GM23248 (cell line): ENCODE measurements around the gene USP46. TPM values are rescaled to one million over a fixed set of nuclear protein-coding genes. Genes with fewer than 3 reads are reported as not detected.

Experiments
- DNase-seq: peaks from one replicate; pipeline ENCODE4 v3.0.0-alpha.2; 2015
- H2AFZ ChIP-seq: fragments of 200-600 bp; sonication (generic); 2 replicates; pipeline ENCODE4 v1.6.1; 2016; ENCODE audit warnings: antibody characterized with exemption
- H3F3A ChIP-seq: fragments of 200-600 bp; sonication (generic); 2 replicates; pipeline ENCODE4 v1.6.1; 2016; ENCODE audit warnings: mild to moderate bottlenecking, antibody characterized with exemption, mixed run types; ENCODE audit not compliant: insufficient read depth
- H3K27ac ChIP-seq: fragments of 200-600 bp; sonication (generic); 2 replicates; pipeline ENCODE4 v1.5.1; 2016; ENCODE audit warnings: mild to moderate bottlenecking
- H3K27me3 ChIP-seq: fragments of 200-600 bp; sonication (generic); replicated peaks from 2 replicates; pipeline ENCODE4 v1.6.1; 2016; ENCODE audit warnings: mild to moderate bottlenecking; ENCODE audit not compliant: insufficient read depth
- H3K36me3 ChIP-seq: fragments of 200-600 bp; sonication (generic); 2 replicates; pipeline ENCODE4 v1.6.1; 2016; ENCODE audit warnings: low read depth, mild to moderate bottlenecking
- H3K4me1 ChIP-seq: fragments of 200-600 bp; sonication (generic); 2 replicates; pipeline ENCODE4 v1.6.1; 2016; ENCODE audit warnings: mild to moderate bottlenecking; ENCODE audit not compliant: insufficient read depth
- H3K4me2 ChIP-seq: fragments of 200-600 bp; sonication (generic); one replicate; pipeline ENCODE4 v1.6.1; 2016; ENCODE audit warnings: mild to moderate bottlenecking; ENCODE audit not compliant: unreplicated experiment
- H3K4me3 ChIP-seq: fragments of 200-600 bp; sonication (generic); 2 replicates; pipeline ENCODE4 v1.5.1; 2016; ENCODE audit warnings: mild to moderate bottlenecking
- H3K79me2 ChIP-seq: fragments of 200-600 bp; sonication (generic); 2 replicates; pipeline ENCODE4 v1.6.1; 2016; ENCODE audit warnings: mild to moderate bottlenecking; ENCODE audit not compliant: insufficient read depth
- H3K9ac ChIP-seq: fragments of 200-600 bp; sonication (generic); 2 replicates; pipeline ENCODE4 v1.6.1; 2016; ENCODE audit warnings: mild to moderate bottlenecking
- H3K9me2 ChIP-seq: fragments of 200-600 bp; sonication (generic); 2 replicates; pipeline ENCODE4 v1.6.1; 2016; ENCODE audit warnings: mixed run types, mild to moderate bottlenecking, moderate library complexity; ENCODE audit not compliant: insufficient read depth
- H3K9me3 ChIP-seq: fragments of 200-600 bp; sonication (generic); one replicate; pipeline ENCODE4 v1.6.1; 2017; ENCODE audit warnings: low read depth
- H4K20me1 ChIP-seq: fragments of 200-600 bp; sonication (generic); 2 replicates; pipeline ENCODE4 v1.6.0; 2016; ENCODE audit not compliant: insufficient read depth
- EZH2 ChIP-seq: fragments of 200-600 bp; sonication (generic); IDR thresholded peaks from 2 replicates; pipeline ENCODE4 v1.6.1; 2018; ENCODE audit warnings: antibody characterized with exemption, mild to moderate bottlenecking; ENCODE audit not compliant: insufficient read depth, poor library complexity, severe bottlenecking
- EZH2phosphoT487 ChIP-seq: fragments of 200-600 bp; sonication (generic); IDR thresholded peaks from 2 replicates; pipeline ENCODE4 v1.6.1; 2018; ENCODE audit warnings: antibody characterized with exemption, moderate library complexity, mild to moderate bottlenecking, low read depth; ENCODE audit not compliant: insufficient read depth
- WGBS, 2 experiments: methylation state at CpG; one replicate each; pipeline ENCODE4 v1.1.6; 2015 to 2017; ENCODE audit warnings: low lambda C conversion rate in 2 of 2, low coverage in 1 of 2; ENCODE audit errors: missing lambda C conversion rate in 2 of 2; 5-methylcytosine and 5-hydroxymethylcytosine counted together
- in situ Hi-C: fragments of 300-500 bp; cut with MboI; formaldehyde crosslinking; loops from 2 replicates; pipeline ENCODE4 v1.15.0; 2020
- polyA plus RNA-seq: library from polyadenylated mRNA; unstranded; fragments of >200 nt; fragmentation: Nextera tagmentation; extraction: Ambion mirVana; gene quantifications from 2 replicates; pipeline ENCODE4 v1.2.1, GENCODE V29; 2016
- total RNA-seq: library from RNA; depleted of rRNA; stranded (reverse); fragments of >200 nt; shearing (Covaris generic); gene quantifications from 2 replicates; pipeline ENCODE4 v1.2.3, GENCODE V29; 2014

Gene USP46
- total and polyA plus RNA-seq, 2 experiments from 2014 or later, result 9.4 to 11.3 TPM

GRCh38 chr4:52659722-52660261 lies 691 bp upstream of the USP46 start:
- no peak for TF ChIP-seq EZH2
- no peak for TF ChIP-seq EZH2phosphoT487
- no peaks in the 10 kb centered on the region for H3K36me3 ChIP-seq
- peak overlapping the region; percentile 67 for H3K27ac ChIP-seq
- peak overlapping the region; percentile 95 for H2AFZ ChIP-seq
- no peaks in the 10 kb centered on the region for H4K20me1 ChIP-seq
- no peaks in the 10 kb centered on the region for H3K9me3 ChIP-seq
- peak overlapping the region; percentile 75 for H3K4me2 ChIP-seq
- peak overlapping the region; percentile 92 for H3K9ac ChIP-seq
- peaks cover 16% of the 10 kb centered on the region for H3K79me2 ChIP-seq
- peak overlapping the region; percentile 84 for H3K4me3 ChIP-seq
- 1 to 2% methylated on average over 26 to 44 of the region's 45 CpGs for WGBS, 2 experiments
- peak; percentile 64 for DNase-seq
- H3K9me2 ChIP-seq, result no peaks in the 10 kb centered on the region
- H3F3A ChIP-seq, result no peaks in the 10 kb centered on the region
- H3K27me3 ChIP-seq, result no peaks in the 10 kb centered on the region
- peaks cover 6% of the 10 kb centered on the region; the same call in 1 of the 2 replicates for H3K4me1 ChIP-seq
- in situ Hi-C loops, result no loop called here

- peak; percentile 35 for DNase-seq
- WGBS, 2 experiments, result 2 to 3% methylated on average over 3 to 33 of the region's 33 CpGs
- TF ChIP-seq EZH2phosphoT487 (no peak), EZH2 (no peak)
- H3K79me2 ChIP-seq, result peaks cover 28% of the 10 kb centered on the region
- peak overlapping the region; percentile 92 for H3K9ac ChIP-seq
- H2AFZ ChIP-seq, result peak overlapping the region; percentile 83
- H3K4me1 ChIP-seq, result peaks cover 6% of the 10 kb centered on the region; the same call in 1 of the 2 replicates
- H3F3A ChIP-seq, result no peaks in the 10 kb centered on the region
- H3K36me3 ChIP-seq, result no peaks in the 10 kb centered on the region
- H3K4me2 ChIP-seq, result peak overlapping the region; percentile 70
- in situ Hi-C loops, result no loop called here
- no peaks in the 10 kb centered on the region for H4K20me1 ChIP-seq
- peak overlapping the region; percentile 84 for H3K4me3 ChIP-seq
- H3K27ac ChIP-seq, result peak overlapping the region; percentile 28; the same call in 1 of the 2 replicates
- H3K9me2 ChIP-seq, result no peaks in the 10 kb centered on the region
- H3K9me3 ChIP-seq, result no peaks in the 10 kb centered on the region
- no peaks in the 10 kb centered on the region for H3K27me3 ChIP-seq
Measured at GRCh38 chr4:52658641-52659000, 480 bp downstream of the USP46 start.

GRCh38 chr4:52657618-52658501 lies 1.2 kb downstream of the USP46 start:
- 30 to 39% methylated on average over 15 to 17 of the region's 18 CpGs for WGBS, 2 experiments
- Histone ChIP-seq H2AFZ (peak overlapping the region; percentile 83), H3K27me3 (no peaks in the 10 kb centered on the region), H3K9me2 (no peaks in the 10 kb centered on the region), H3K4me1 (peaks cover 6% of the 10 kb centered on the region; the same call in 1 of the 2 replicates), H3K36me3 (no peaks in the 10 kb centered on the region), H3K4me3 (peak overlapping the region; percentile 84), H3K27ac (no peak overlapping the region), H3K9ac (peak overlapping the region; percentile 92), H3K79me2 (peaks cover 35% of the 10 kb centered on the region), H3K9me3 (no peaks in the 10 kb centered on the region), H3F3A (no peaks in the 10 kb centered on the region), H4K20me1 (no peaks in the 10 kb centered on the region), H3K4me2 (peak overlapping the region; percentile 70)
- in situ Hi-C loops, result no loop called here
- peak; percentile 49 for DNase-seq
- TF ChIP-seq EZH2phosphoT487 (no peak), EZH2 (no peak)

- no peak overlapping the region for H3K4me3 ChIP-seq
- 75 to 79% methylated on average over 7 to 8 of the region's 8 CpGs for WGBS, 2 experiments
Measured at GRCh38 chr4:52657292-52657617, 1.8 kb downstream of the USP46 start.

More at GRCh38 chr4:52657292-52657617, 1.8 kb downstream of the USP46 start:
- no peak overlapping the region for H3K9ac ChIP-seq
- no peaks in the 10 kb centered on the region for H3K27me3 ChIP-seq
- no peak overlapping the region for H3K27ac ChIP-seq
- no peak for DNase-seq
- H3K36me3 ChIP-seq, result no peaks in the 10 kb centered on the region
- H4K20me1 ChIP-seq, result no peaks in the 10 kb centered on the region
- no peaks in the 10 kb centered on the region for H3K9me2 ChIP-seq
- H2AFZ ChIP-seq, result no peak overlapping the region
- H3K4me2 ChIP-seq, result no peak overlapping the region
- TF ChIP-seq EZH2phosphoT487 (no peak), EZH2 (no peak)
- in situ Hi-C loops, result no loop called here
- peaks cover 42% of the 10 kb centered on the region for H3K79me2 ChIP-seq
- peaks cover 6% of the 10 kb centered on the region; the same call in 1 of the 2 replicates for H3K4me1 ChIP-seq
- H3K9me3 ChIP-seq, result no peaks in the 10 kb centered on the region
- no peaks in the 10 kb centered on the region for H3F3A ChIP-seq
